ENCODE measurements around the gene USP38.
"Not testable (repeated sequence)": the region's sequence is repeated elsewhere in the genome, so short reads cannot be mapped to it uniquely, and the experiment has no call there.

The USP38 gene

GRCh38 chr4:143215873-143216272, 31.2 kb downstream of the USP38 start:
- no peak for DNase-seq

- DNase-seq = no peak
These were observed 39.5 kb downstream of the USP38 start for GRCh38 chr4:143224255-143224654.

- DNase-seq = no peak
These were observed 40.5 kb downstream of the USP38 start for GRCh38 chr4:143225167-143225566.

- DNase-seq = no peak
These were observed 46.0 kb downstream of the USP38 start for GRCh38 chr4:143230683-143231082.

GRCh38 chr4:143232277-143232676, 47.6 kb downstream of the USP38 start:
- no peak for DNase-seq

- DNase-seq = no peak
These were observed 49.4 kb downstream of the USP38 start for GRCh38 chr4:143234153-143234552.

GRCh38 chr4:143237195-143237594, 52.5 kb downstream of the USP38 start:
- DNase-seq = not testable (repeated sequence)

GRCh38 chr4:143240939-143241679, 56.4 kb downstream of the USP38 start:
- no peak for DNase-seq

GRCh38 chr4:143241892-143242291, 57.2 kb downstream of the USP38 start:
- peak in 1 of 3 experiments; percentile 7 for DNase-seq

GRCh38 chr4:143243041-143243440, 58.3 kb downstream of the USP38 start:
- DNase-seq = no peak

- DNase-seq = no peak
These were observed 62.3 kb downstream of the USP38 start for GRCh38 chr4:143246977-143247376.

- peak in 1 of 3 experiments; percentile 31 for DNase-seq
These were observed 63.1 kb downstream of the USP38 start for GRCh38 chr4:143247866-143248265.

- DNase-seq = no peak
These were observed 64.1 kb downstream of the USP38 start for GRCh38 chr4:143248827-143249226.

- DNase-seq = no peak
These were observed 65.9 kb downstream of the USP38 start for GRCh38 chr4:143250617-143251016.

GRCh38 chr4:143251348-143251747, 66.6 kb downstream of the USP38 start:
- DNase-seq = no peak

- no peak for DNase-seq
These were observed 67.1 kb downstream of the USP38 start for GRCh38 chr4:143251779-143252178.

- DNase-seq = no peak
These were observed 67.8 kb downstream of the USP38 start for GRCh38 chr4:143252478-143252877.

GRCh38 chr4:143253166-143253565, 68.4 kb downstream of the USP38 start:
- no peak for DNase-seq

- DNase-seq = no peak
These were observed 69.9 kb downstream of the USP38 start for GRCh38 chr4:143254491-143255226.

- DNase-seq = no peak
These were observed 71.7 kb downstream of the USP38 start for GRCh38 chr4:143256456-143256855.

- no peak for DNase-seq
These were observed 72.6 kb downstream of the USP38 start for GRCh38 chr4:143257356-143257755.

GRCh38 chr4:143260750-143261149, 76.0 kb downstream of the USP38 start:
- no peak for DNase-seq

- DNase-seq = no peak
These were observed 78.1 kb downstream of the USP38 start for GRCh38 chr4:143262838-143263237.

- not testable (repeated sequence) for DNase-seq
These were observed 83.0 kb downstream of the USP38 start for GRCh38 chr4:143267690-143268089.

Measured in NCI-H1417 (cell line).